GM19238 (cell line): ENCODE data around the gene TRAP1.
"Not testable (repeated sequence)": the region's sequence is repeated elsewhere in the genome, so short reads cannot be mapped to it uniquely, and the experiment has no call there.

ENCODE experiments used
- DNase-seq: peaks from one replicate; pipeline ENCODE4 v3.0.0; 2011; ENCODE audit warnings: low spot score; ENCODE audit not compliant: insufficient read length

Gene TRAP1

DNA sequence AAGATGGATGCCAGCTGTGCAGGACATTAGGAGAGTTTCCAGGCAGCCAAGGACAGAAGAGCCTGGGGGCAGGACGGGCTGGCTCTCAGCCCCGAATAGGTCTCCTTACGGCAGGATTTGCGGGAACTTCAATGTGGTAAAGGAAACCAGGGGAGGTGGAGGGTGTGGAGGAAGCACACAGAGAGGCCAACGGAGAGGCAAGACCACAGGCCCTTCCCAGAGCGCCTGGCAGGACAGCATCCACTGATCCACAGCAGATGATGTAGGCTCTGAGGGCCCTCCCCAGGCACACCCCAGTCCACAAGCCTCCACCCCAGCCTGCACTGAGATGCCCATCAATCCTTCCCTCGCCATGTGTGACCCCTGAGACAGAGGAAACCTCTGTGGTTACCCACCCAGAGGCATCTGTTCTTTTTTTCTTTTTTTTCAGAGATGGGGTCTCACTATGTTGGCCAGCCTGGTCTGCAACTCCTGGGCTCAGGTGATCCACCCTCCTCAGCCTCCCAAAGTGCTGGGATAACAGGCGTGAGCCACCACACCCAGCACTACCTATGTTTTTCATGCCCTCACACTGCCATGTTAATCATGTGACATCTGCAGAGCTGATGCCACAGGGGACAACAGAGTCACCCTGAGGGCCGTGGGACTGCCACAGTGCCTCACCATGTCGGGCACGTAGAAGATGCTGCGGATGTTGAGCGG is 43.5 kb downstream of the TRAP1 start:
- no peak for DNase-seq

DNA sequence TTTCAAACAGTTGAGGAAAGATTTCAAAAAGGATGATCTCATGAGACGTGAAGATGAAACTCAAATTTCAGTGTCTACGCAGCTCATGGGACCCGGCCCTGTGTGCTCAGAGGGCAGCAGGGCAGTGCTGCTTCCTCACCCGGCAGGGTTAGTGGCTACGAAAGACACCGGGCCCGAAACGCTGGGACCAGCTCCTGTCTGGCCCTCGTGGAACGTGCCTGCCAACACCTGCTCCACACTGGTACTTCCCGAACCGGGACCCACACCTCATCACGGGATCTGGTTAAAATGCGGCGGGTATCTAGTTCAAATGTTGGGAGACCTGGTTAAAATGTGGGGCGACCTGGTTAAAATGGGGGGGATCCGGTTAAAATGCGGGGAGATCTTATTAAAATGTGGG is 44.1 kb downstream of the TRAP1 start:
- DNase-seq = no peak

DNA sequence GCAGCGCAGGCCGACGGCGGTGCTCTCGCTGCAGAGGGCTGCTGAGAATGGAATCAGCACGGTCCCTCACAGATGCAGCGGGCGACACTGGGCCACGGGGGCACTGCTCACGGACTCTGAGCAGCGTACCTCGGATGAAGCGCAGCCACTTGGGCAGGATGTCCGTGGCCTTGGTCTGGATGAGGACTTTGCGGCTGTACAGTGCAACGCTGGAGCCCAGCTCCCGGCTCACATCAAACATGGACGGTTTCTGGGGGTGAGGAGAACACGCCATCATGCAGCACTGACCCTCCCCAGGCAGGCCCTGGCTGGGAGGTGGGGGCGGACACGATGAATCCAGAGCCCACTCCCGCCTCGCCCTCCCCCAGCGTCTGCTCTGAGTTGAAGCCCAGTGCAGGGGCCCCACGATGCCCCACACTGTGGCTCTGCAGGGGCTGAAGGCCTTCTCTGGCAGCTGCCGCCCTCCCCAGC is 44.7 kb downstream of the TRAP1 start:
- no peak for DNase-seq

DNA sequence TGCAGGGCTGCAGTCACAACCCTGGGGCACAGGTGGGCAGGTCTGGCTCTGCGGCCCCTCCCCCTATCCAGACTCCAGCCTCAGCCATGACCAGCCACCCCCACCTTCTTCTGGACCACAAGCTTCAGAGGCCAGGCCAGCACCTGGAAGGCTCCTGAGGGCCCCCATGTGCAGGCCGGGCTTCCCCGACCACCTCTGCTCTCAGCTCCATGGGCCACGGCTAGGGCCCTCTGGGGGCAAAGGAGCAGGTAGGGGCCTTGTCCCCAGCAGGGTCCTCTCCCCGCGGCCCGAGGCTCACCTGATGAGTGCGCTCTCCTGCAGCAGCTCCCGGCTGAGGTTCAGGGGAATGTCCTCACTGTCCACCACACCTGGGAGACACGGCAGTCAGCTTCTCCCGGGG is 45.9 kb downstream of the TRAP1 start:
- no peak for DNase-seq

DNA sequence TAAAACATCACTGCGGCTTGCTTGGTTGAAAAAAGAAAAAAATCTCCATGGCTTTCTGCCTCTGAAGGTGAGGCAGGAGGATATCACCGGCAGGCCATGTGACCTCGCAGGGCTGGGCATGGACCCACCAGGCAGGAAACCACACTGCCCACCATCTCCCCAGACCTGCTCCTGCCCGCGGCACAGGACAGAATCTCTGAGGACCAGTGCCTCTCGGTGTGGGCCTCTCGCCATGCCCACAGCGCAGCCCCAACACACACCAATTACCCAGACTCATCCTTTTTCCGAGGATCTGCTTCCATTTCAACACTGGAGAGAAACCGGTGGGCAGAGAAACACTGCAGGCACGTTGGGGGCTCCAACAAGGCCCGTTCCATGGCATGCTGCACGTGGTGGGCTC is 46.6 kb downstream of the TRAP1 start:
- no peak for DNase-seq

DNA sequence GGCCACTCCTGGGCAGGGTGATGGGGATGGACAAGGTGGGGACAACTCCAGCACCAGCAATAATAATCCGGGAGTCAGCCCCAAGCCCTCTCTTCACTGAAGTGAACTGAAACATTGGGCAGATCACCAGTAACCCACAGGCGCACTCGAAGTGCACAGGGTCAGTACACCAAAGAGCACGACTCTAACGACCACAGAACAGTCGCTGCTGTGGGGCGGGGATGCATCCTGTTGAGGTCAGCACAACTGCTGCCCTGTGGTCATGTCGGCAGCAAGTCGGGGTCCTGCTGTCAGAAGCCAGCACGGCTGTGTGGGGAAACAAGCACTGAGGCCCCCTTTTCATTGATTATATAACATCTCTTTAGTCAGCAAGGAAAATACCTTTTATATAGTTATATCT is 48.2 kb downstream of the TRAP1 start:
- no peak for DNase-seq

DNA sequence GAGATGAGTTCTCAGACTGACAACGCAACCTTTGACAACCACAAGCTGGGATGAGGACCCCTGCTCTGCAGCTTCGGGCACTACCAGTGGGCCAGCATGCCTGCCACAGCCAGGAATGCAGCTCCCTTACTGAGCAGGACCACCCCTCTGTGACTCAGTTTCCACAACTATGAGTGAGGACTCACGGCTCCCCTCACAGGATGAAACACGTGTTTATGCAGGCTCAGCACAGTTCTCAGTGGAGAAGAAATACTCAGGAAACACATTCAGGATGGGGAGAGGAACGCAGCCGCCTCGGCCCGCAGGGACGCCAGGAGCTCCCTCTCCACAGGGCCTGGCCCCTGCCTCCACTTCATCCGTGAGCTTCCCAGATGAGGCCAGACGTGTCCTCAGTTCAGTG is 48.7 kb downstream of the TRAP1 start:
- DNase-seq = no peak

DNA sequence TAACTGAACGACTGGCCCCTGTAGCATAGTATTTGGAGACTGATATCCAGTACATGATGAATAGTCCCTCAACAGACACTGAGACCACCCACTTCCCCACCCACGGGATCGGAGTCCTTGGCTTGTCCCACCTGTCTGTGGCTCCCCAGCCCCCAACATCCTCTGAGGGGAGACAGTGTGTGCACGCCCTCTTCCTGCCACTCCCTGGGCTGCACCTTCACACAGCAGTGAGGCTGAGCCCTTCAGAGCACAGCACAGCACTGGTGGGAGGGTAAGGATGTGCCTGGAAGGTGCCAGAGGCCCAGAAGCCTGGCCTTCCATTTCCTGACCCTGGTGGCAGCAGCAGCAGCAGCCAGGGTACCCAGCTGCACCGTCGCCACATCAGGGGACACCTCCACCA is 51.8 kb downstream of the TRAP1 start:
- no peak for DNase-seq

DNA sequence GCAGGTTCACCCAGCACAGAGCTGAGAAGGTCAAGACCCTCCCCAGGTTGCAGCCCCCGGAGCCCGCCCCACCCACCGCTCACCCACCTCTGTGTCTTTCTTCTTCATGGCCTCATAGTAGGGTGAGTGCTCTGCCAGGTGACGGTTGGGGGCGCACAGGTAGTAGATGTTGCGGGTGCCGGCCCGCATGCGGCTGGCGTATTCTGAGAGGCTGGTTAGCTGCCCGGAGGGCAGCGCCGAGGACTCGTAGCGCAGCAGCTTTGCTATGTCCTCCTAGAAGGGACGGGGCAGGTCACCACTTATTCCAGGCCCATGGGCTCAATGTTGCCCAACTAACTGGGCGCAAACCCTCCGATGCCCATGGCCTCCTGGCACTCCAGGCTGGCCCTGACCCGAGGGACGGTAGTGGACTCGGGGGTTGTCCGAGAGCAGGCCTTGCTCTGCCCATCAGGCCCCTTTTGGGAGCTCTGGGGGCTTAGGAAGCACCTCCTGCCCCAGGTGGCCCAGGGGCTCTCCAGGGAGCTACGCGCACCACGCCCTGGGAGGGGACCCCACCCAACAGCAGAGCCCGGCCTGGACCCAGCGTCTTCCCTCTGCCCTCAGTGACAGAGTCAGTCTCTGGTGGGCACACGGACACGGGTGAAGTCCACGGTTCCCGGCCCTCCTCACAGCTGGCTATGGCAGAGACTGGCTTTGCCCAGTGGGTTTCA is 53.0 kb downstream of the TRAP1 start:
- DNase-seq = no peak

DNA sequence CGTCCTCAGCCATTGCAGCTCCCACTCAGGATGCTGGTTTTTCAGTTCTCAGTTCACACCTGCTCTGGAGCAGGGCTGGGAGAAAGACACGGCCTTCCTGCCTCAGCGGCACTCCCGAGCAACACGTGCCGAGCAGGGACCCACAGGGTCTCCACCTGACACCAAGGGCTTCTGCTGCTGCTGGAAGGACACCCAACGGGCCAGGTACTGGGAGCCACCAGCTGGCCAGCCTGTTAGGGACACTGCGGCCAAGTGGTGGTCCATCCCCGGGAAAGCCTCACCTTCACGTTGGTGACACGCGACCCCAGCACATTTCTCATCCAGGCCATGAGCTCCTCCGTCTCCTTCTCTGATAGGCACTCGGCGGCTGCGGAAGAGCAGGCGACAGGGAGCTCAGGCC is 54.7 kb downstream of the TRAP1 start:
- DNase-seq = no peak

DNA sequence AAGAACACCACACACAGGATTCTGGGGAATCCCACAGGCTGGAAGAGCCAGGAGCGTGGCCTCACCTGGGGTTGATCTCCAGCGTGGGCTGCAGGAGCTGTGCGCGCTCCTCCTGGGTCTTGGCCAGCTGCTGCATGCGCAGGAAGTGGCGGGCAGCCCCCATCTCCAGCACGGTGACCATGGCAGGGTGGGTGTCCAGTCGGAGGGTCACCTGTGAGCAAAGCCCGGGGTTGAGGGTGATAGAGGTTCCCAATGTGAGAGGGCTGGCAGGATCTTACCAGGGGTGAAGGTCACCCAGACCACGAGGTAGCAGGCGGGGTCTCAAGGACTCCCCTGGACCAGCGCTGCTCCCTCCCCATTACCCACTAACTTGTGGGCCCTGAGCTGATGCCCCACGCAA is 55.4 kb downstream of the TRAP1 start:
- no peak for DNase-seq

DNA sequence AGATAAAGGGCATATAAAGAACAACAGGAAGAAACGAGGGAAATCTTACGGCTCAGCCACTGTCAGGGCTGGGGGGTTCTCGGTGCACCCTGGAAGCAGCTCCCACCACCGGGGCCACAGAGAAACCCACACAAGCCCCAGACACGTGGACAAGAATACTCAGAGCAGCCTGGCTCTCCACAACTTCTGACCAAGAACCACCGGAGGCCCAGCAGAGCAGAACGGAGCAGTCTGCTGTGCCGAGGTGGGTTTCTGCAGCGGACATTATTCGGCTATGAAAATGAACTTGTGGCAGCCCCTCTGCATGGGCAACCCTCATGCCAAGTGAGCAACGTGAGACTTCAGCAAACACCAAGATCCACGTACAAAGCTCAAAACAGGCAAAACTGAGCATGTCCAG is 56.0 kb downstream of the TRAP1 start:
- no peak for DNase-seq

DNA sequence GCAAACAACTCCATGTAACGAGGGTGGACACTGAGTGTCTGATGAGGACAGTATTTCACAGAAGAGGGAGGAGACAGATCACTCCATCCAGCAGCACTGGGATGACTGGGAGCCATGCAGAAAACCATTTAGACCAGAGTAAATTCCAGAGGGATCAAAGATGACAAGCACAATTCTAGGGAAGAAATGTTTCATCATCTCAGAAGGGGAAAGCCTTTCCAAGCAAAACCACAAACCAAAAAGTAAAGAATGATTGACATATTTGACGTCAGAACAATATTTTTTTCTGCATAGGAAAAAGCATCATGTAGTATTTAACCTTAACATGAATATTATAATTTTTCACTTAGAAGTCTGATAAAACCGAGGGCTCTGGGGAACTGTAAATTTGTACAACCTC is 58.1 kb downstream of the TRAP1 start:
- DNase-seq = no peak

DNA sequence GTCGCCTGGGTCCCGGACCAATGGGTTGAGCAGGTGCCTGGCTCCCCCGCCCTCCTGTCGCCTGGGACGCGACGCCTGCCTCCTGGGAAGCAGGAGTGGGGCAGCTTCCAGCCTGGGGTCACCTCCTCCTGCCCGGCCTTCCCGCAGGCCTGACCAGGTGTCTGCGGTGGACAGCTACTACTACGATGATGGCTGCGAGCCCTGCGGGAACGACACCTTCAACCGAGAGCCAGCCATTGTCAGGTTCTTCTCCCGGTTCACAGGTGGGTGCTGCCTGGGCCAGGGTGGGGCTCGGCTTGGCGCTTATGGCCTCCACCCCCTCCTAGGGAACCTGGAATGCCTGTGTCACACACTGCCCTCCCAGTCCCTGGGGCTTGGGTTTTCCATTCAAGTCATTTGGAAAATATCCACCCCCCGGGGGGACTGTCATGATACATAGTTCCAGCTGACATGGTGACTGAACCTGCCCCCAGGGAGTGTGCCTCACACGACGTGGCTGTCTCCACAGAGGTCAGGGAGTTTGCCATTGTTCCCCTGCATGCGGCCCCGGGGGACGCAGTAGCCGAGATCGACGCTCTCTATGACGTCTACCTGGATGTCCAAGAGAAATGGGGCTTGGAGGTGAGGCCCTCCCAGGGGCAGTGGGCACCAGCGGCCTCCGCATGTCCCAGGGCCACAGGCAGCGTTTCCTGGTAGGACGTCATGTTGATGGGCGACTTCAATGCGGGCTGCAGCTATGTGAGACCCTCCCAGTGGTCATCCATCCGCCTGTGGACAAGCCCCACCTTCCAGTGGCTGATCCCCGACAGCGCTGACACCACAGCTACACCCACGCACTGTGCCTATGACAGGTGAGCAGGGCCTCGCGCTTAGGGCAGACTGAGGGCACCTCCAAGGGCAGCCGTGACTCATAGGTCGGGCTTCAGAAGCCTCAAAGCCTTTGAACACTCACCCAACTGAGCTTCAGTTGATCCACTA is 60.5 kb downstream of the TRAP1 start:
- DNase-seq = no peak

DNA sequence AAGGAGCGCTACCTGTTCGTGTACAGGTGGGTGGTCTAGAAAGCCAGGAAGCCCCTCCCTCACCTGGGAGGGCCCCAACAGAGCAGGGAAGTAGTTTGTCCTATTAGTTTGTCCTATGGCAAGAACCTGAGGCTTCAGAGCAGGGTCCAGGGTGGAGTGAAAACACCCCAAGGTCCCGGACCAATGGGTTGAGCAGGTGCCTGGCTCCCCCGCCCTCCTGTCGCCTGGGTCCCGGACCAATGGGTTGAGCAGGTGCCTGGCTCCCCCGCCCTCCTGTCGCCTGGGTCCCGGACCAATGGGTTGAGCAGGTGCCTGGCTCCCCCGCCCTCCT is 61.2 kb downstream of the TRAP1 start:
- DNase-seq = not testable (repeated sequence)

DNA sequence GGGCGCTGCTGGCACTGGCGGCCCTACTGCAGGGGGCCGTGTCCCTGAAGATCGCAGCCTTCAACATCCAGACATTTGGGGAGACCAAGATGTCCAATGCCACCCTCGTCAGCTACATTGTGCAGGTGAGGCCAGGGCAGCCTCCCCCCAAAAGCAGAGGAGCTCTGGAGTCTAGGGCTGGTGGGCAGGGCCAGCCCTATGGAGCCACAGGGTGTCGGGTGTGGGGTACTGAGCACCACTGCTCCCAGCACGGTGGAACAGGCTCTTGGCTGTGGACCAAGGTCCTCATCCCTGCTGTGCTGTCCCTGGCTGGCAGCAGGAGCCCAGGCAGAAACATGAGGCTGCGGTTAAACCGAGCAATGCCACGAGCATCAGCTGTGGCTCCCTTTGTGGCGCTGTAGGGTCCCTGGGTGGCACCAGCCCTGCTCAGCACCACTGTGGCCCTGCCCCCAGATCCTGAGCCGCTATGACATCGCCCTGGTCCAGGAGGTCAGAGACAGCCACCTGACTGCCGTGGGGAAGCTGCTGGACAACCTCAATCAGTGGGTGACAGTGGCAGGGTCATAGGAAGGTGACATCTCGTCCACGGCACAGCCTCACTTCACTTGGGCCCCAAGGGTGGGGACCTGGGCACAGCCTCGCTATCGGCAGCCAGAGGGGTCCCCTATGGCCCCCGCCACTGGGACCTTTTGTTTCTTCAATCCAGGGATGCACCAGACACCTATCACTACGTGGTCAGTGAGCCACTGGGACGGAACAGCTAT is 61.7 kb downstream of the TRAP1 start:
- no peak for DNase-seq

DNA sequence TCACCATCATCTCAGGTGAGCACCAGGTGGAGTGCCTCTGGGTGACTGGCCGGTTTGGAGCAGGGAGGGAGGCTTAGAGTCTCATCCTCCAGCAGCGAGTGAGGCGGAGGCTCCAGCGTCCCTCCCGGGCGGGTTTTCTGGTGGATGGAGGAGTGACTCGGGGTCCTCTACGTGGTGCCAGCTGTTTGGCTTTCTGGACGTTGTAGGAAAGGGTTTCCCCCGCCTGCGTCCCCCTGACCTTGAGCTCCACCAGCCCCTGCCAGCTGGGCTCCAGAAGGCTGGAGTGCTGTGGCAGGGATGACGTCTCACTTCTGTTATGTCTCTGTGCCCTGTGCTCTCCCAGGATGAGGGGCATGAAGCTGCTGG is 62.3 kb downstream of the TRAP1 start:
- no peak for DNase-seq

DNA sequence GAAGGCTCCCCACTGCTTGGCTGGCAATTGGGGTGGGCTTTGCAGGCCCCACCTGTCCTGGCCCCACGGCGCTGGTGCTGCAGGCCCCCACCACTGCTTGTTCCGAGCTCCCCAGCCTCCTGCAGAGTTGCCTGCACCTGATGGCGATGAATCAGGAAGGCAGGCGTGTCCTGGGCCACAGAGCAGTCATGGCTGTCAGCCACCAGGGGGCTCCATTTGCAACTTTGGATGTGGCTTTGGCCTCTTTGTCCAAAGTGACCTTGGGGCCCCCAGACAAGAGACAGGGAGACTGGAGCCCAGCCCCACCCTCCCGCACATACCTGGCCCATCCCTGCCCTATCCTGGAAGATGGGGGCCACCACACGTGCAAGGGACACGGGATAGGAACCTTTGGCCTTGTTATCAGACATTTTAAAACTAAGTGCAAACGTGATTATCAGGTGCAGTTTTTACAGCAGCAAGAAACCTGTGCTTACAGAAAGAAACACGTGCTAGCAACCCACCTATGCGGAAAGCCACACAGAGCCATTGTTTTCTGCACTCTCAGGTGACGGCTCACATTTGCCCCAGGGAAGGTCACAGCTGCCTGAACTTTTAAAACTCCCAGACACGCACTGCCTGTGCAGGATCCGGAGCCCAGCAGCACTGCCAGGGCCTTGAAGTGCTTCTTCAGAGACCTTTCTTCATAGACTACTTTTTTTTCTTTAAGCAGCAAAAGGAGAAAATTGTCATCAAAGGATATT is 62.9 kb downstream of the TRAP1 start, which contains the start of gene DNASE1:
DNASE1 (plus strand) TSS at position 443 of the 743 bp plus-strand sequence. CDS start 683 bp downstream, outside the sequence.
- DNase-seq = peak; percentile 63

DNA sequence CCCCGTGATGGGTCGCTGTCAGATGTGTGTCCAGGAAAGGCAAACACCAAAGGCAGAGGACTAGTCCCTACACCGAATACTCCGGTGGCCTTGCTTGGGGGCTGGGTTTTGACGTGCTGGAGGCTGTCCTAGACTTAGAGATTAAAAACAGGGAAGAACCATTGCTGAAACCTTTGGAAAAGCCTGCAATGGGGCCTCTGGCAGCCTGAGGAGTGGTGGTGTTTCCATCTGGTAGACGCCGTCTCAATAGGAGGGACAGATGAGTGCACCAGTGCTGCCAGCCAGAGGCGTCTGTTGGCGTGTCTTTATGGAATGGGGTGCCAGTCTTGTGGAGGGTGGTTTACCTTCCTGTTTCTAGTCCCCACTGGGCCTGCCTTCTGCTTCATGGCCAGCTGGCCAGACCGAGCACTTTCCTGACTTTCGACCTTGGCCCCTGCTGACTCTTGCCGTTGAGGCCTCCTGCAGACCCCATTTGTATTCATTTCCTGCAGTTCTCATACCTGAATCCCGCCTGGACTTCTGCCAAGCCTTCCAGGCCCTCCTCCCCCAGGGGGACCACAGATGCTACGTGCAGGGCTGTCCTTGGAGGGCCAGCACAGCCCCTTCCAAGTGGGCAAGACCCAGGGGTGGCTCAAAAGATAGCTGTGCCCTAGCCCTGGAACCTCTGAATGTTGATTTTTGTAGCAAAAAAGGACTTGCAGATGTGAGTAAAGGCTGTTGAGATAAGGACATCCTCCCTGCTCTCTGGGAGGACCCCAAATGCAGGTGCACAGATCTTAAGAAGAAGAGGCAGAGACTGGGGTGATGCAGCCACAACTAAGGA is 64.7 kb downstream of the TRAP1 start:
- no peak for DNase-seq
